GM19397 (cell line): Measurements from ENCODE around the gene ALDH16A1.

ENCODE experiments used
- ATAC-seq: cut with Tn5 transposase; IDR thresholded peaks from one replicate; pipeline ENCODE4 v1.9.1; 2021; ENCODE audit warnings: mild to moderate bottlenecking, moderate library complexity; ENCODE audit not compliant: unreplicated experiment

ALDH16A1 gene

DNA sequence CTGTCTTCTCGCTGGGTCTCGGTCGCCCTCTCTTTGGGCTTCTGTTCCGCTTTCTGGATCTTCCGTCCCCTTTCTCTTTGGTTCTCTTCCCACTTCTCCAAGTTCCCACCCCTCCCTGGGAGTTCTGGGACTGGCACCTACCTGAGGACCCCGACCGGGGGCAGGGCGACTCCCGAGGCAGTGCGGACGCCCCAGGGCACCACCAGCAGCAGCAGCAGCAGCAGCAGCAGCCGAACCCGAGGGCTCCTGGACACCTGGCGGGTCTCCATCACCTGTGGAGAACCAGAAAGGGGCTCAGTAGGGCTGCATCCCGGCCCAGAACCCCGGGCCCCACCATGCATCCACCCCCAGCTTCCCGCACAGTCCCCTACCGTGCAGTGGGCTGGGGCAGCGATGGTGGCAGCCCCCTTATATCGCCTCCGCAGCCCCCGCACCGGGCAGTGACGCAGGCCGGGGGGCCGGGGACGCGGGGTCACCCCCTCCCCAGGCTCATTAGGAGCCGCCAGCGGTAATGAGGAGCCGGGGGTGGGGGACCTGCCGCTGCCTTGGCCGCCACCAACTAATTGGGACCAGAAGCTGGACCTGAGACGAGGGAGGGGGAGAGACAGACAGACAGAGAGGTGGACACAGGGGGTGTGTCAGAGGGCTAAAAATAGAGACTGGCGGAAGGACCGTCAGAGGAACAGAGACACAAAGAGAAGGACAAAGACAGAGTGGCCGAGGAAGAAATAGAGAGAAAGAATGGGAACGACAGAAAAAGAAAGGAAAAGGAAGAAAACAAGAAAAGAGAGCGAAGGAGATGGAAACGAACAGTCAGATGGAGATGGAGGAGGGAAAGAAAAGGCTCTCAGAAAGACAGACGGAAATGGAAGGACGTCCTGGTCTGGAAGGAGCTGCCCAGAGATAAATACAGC is 29.7 kb upstream of the ALDH16A1 start, which contains the start of gene PTH2:
TSS of gene PTH2 (minus strand) at position 371 of the 914 bp plus-strand sequence. CDS start at position 269, 102 bp downstream.
- ATAC-seq = no peak

DNA sequence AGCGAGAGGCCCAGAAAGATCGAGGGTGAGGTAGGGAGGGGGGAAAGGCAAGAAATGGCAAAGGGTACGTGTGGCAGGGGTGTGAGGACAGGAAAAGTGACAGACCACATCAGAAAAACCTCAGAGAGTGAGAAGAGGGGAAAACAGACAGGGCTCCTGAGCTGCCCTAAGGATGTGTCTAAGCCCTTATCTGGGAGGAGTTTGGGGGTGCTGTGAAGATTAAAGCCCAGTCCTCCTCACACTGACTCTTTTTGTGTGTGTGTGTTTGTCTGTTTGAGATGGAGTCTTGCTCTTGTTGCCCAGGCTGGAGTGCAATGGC is 29.1 kb upstream of the ALDH16A1 start:
- ATAC-seq = no peak

DNA sequence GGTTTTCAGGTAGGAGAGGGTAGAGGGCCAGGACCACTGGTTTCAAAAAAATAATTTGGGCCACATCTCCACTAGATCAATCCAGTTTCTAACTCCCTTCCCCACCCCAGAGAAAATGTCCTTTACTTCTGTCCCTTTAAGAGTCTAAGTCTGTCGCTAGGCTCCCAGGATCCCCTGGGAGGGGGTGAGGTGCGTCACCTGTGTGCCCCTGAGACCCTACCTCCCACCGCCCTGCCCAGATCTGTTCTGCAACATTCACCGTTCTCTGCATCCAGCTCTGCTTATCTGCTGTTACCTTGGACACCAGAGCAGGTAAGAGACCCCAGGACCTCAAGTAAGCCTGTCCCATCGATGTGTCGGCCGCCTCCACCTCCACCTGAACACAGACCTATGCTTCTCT is 27.8 kb upstream of the ALDH16A1 start, which contains the start of gene GFY:
TSS of gene GFY (plus strand) at position 211 of the 400 bp plus-strand sequence. CDS start 1,043 bp downstream, outside the sequence.
- ATAC-seq = no peak

DNA sequence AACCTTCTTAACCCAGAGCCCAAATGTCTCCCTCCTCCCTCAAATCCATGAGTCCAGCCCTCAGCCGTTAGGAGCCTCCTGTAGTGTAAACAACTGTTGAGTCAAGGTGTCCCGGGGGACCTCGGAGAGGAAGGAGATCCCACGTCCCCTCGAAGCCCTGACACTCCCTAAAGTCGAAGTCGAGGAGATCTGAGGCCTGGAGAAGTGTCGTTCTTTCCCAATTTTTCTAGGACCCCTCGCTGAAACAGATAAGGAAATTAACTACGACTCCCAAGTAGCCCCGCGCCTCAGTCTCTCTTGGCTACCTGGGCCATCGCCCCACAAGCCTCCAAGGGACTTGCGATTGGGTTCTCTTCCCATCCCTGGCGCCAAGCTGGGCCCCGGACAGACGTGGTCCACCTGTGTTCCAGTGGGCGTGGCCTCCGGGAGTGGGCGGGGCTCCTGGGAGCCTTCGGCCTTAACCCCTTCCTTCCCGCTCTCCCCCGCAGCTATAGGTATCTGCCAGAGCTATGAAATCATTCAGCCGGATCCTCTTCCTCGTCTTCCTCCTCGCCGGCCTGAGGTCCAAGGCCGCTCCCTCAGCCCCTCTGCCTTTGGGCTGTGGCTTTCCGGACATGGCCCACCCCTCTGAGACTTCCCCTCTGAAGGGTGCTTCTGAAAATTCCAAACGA is 27.0 kb upstream of the ALDH16A1 start:
- no peak for ATAC-seq

DNA sequence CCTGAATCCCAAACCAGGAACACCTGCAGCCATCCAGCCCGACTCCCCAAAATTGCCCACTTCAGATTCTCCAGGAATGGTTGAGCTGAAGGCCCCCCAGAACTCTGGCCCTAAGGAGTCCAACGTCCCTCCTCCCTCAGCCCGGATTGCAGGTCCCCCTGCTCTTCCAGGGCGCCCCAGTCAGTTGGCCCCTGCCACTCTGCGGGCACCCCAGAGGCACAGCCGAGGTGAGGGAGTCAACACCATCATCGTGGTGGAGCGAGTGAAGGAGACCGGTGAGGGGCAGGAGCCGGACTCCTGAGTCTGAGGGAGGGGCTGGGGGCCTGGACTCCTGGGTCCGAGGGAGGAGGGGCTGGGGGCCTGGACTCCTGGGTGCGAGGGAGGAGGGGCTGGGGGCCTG is 25.7 kb upstream of the ALDH16A1 start:
- ATAC-seq = no peak

DNA sequence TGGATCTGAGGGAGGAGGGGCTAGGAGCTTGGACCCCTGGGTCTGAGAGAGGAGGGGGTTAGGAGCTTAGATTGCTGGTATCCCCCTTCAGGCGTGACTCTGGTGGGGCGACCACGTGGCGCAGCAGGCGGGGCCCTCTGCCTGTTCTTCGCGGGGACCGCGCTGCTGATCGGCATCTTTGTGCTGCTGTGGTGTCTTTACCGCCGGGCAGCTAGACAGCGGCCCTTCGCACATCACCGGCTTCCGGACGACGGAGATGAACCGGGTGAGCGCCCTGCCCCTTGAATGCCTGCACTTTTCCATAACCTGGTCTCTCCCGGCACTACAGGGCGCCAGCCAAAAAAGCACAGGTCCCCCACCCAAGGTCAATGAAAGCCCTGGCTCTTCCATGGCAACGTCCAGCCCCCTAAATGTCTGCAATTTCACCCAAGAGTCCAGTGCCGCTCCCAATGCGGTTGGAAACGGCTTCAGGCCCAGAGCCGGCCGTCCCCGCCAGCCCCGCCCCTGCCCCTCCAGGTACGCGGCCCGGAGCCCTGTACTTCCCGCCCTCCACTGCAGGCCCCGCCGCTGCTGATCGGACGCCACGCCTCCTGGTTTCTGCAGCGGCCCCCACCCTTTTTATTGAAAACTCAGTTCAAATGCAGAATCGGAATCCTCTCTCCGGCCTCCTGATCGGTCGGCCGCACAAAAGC is 25.0 kb upstream of the ALDH16A1 start:
- no peak for ATAC-seq

DNA sequence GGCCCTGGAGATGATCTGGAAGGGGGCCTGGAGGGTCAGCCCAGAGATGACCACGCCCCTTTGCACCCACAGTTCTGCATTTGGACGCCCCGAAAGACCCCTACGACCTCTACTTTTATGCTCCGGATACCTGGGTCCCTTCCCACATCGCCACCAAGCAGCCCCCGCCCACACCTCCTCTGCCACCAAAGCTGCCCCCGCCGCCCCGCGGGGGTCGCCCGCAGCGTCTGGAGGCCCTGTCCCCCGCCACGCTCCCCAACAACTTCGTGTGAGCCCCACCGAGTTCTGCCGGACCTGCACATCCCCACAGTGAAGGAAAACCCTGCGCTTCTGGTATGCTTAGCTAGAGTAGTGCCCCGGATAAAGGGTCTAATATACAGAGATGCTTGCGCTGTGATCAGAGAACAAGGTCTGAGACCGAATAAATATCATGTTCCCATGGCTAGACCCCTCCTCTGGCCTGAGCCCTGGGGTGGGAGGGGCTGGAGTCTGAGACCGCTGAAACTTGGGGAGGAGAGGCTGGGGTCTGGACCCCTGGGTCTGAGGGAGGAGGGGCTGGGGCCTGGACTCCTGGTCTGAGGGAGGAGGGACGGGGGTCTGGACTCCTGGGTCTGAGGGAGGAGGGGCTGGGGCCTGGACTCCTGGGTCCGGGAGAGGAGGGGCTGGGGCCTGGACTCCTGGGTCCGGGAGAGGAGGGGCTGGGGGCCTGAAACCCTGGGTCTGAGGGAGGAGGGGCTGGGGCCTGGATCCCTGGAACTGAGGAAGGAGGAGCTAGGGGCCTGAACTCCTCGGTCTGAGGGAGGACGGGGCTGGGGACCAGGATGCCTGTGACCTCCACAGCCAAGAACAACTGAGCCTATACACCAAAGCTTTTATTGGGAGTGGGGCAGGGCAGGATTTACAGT is 24.2 kb upstream of the ALDH16A1 start:
- ATAC-seq = no peak

DNA sequence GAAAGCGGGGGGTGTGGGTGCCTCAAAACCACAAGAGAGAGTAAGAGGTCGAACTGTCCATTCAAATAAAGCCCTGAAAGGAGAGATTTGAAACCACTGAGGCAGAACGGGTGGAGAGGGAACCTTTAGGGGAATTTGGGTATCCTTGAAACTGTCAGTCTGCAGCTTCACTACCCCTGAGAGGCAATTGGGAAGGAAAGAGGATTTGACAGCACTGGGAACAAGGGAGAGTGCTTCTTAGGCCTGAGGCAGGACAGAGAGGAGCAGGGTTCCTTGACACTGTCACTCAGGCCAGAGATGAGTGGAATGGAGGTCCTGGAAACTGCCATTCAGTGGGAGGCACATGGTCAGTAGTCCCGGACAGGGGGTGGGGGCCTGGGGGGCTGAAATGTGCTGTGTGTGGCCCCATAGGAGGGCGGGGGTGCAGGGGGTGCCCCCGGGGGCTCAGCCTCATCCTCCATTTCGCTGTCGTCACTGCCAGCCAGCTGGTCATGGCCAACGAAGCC is 22.8 kb upstream of the ALDH16A1 start:
- no peak for ATAC-seq

DNA sequence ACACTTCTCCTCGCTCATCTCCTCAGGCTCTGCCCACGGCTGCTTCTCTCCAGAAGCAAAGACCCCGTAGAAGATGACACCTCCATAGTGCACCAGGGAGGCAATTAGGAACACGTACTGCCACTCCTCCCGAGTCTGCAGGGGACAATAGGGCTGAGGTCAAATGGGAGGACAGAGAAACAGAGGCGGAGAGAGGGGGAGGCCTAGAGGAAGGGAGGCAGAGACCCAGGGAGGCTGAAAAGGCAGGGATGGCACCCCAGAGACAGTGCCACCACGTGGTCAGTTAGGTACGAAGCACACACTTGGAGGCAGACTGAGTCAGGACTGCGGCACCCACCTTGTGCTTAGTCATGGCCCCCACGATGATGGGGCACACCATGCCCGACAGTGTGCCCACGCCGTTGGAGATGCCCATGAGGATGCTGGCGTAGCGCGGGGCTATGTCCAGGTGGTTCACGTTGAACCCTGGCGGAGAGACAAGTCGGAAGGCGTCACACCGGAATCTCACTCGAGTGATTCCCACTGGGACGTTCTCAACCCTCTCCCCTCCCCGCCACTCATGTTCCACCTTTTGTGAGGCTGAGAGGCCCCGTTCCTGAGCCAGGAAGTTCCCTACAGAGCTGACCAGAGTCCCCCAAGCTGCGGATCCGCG is 22.2 kb upstream of the ALDH16A1 start:
- ATAC-seq = no peak

DNA sequence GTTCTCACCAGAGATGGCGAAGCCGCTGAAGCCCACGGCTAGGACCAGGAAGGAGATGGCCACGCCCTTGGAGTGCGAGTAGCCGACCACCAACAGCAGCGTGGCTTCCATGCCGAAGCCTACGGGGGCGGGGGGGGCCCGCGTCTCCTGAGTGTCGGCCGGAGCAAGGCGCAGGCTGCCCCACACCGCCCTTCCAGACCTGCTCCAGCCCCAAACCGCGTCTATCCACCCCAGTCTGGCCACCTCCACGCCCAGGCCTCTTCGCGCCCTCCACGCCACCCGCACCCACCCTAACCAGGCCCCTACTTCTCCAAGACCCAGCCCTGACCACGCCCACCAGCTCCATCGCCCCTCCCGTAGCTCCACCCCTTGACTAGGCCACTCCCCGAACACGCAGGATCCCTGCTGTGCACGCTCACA is 21.7 kb upstream of the ALDH16A1 start:
- ATAC-seq = no peak

DNA sequence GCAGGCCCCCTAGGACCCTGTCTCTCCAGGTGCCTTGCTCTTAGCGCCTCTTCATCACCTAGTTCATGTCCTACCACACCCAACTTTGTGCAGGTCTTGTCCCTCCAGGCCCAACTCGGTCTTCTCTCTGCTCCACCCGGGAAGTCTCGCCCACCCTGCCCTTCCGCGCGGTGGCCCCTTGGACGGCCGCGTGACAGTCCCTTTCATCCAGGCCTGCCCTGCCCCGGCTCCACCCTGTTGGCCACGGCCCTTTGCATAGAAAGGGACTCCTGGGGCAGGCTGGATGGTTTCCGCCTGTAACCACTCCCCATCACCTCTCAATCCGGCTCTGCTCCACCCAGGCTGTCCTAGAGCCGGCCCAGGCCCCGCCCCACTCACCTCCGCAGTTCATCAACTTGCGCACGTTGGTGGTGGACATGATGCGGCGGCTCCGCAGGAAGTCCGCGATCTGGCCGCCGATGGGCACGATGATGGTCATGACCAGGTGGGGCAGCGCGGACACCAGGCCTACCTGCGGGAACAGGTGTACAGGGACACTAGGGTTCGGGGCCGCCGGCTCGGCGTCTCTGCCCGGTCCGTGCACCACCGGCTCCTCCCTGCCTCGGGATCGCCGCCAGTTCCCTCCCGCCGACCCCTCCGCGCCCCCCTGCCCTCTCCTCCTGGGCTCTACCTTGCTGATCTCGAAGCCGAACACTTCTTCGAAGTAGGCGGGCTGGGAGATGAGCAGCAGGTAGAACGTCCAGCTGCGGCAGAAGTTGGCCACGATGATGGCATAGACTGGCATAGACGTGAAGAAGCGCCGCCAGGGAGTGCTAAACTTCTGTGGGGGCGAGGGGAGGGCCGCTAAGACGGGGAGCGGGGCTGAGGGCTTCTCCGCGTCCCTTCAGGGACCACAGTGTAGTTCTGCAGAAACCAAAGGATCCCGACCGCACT is 20.6 kb upstream of the ALDH16A1 start:
- ATAC-seq = no peak

DNA sequence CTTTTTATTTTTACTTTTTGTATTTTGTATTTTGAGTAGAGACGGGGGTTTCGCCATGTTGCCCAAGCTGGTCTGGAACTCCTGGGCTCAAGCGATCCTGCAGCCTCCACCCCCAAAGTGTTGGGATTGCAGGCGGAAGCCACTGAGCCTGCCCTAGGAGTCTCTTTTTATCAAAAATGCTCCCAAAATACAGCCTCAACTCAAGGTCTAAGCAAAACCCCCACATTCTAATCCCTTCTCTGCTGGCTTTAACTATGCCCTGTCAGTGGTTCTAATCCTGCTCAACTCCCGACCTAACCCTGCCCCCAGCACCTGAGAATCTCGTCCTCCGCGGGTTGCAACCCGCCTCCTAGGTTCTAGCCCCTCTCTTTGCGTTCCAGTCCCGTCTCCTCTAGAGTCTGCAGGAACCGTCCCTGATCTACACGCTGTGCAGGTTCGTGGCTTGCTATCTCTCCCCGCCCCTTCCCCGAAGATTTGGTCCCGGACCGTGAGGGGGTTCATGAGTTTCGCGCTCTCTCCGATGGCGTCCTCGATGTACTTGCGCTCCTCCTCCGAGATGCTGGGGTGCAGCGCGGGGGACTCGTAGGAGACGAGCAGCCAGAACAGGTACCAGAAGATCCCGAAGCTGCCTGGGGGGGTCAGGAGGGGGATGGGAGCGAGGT is 19.7 kb upstream of the ALDH16A1 start:
- ATAC-seq = no peak

DNA sequence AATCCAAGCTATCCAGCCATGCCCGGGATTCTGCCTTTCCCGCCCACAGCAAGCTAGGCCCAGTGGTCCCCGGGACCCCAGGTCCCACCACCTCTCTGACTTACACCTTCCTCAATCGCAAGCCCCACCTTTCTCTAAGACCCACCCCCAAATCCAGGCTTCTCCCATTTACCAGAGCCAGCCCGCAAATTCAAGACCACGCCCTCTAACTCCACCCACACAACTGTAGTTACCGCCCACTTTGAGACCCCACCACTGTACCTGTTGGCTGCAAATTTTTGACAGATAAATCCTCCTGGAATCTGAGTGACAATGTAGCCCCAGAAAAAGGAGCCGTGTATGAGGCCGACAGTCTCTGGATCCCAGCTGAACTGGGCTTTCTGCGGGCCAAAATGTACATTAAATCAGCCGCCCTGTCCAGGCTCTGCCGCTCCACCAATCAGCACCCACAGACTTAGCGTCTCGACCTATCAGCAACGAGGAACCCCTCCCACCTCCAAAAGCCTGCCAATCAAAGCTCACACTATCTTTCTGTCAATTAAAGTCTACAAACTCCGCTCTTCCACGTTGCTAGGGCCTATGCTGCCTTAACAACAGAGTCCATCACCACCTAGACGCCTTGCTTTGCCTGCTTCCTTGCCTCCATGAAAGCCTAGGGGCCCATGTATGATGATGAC is 18.0 kb upstream of the ALDH16A1 start:
- ATAC-seq = no peak

DNA sequence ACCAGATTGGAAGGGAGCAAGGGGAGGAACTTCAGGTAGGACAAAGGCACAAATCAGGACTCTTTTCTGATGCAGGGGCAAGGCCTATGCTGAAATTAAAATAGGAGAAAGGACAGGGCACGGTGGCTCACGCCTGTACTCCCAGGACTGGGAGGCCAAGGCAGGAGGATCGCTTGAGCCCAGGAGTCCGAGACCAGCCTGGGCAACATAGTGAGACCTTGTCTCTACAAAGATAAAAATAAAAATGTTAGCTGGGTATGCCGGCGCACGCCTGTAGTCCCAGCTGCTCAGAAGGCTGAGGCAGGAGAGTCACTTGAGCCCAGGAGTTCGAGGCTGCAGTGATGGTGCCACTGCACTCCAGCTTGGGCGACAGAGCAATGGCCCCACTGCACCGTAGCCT is 17.4 kb upstream of the ALDH16A1 start:
- ATAC-seq = no peak

DNA sequence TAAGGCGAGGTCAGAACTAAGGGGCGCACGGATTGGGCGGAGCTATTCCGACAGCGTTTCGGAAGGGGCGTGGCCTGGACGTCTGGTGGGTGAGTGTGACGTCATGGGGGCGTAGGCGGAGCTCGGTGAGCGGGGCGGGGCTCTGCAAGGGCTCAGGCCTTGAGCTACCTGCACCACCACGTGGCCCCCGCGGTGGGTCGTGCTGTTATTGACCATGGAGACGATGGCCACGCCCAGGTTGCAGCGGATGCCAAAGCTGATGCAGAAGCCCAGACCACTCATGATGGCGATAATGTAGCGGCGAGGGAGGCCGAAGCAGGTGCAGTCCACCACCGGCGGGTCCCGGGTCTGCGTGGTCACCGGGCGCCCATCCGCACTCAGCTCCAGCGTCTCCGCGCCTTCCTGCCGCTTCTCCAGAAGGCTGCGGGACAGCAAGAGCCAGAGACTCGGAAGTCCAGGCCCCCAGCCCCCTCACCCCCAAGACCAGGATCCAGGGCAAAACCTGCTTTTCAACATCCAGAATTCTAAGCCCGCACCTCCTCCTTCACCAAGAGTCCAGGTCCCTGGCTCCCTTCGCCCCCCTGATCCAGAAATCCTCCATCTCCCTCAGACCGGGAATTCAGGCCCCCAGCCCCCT is 16.5 kb upstream of the ALDH16A1 start:
- ATAC-seq = no peak

DNA sequence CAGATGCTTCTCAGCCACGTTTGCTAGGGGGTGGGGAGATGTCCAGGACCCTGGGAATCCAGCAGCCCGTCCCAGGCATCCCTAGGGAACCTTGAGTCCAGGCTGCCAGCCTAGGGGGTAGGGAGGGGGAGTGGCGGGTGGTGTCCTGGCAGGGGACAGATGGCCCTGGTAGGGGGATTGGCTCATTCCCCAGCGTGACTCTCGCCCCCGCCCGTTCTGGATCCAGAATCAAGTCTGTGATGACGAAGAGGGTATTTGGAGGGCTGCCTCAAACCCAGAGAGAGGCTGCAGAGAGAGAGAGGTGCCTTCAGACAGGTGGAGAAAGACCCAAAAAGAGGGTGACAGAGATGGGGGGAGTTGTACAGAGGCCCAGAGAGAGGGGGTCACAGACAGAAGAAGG is 15.8 kb upstream of the ALDH16A1 start:
- ATAC-seq = no peak

DNA sequence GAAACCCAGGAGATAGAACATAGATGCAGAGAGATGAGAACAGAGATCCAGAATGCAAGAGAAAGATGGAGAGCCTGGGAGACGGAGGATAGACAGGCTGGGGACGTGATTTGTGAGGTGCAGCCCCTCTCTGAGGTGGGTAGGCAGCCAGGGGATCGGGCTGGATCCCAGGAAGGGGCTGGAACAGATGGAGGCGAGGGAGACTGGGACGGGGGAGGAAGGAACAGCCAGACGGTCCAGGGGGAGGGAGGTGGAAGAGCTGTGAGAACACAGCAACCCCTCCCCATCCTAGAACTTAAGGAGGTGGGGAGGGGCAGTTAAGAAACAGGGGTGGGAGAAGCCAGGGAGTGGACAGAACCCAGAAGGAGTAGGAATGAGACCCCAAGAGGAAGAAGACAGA is 14.8 kb upstream of the ALDH16A1 start:
- ATAC-seq = no peak
